Measurements from ENCODE around the gene GRAMD2A.

GRCh38 chr15:72200395-72201237, 3.0 kb upstream of the GRAMD2A start:
- TF ChIP-seq CTCF (IDR thresholded peaks at IDR 0.05) (no peak), POLR2AphosphoS5 (IDR thresholded peaks at IDR 0.05) (no peak), POLR2A (IDR thresholded peaks at IDR 0.05) (no peak), EP300 (IDR thresholded peaks at IDR 0.05; ENCODE audit: low read depth) (no peak)

Data from transverse colon (tissue), 4 donors.